Glutamatergic neuron (in vitro differentiated cells): ENCODE results near the gene MINDY4. TPM values are rescaled to one million over a fixed set of nuclear protein-coding genes. Genes with fewer than 3 reads are reported as not detected.

ENCODE experiments used
- DNase-seq: peaks from one replicate; pipeline ENCODE4 v3.0.0; 2022
- H3K27ac Mint-ChIP-seq: one replicate; pipeline ENCODE4 v1.8.0; 2020; ENCODE audit warnings: mild to moderate bottlenecking, mixed read lengths, inconsistent platforms; ENCODE audit not compliant: unreplicated experiment
- H3K27me3 Mint-ChIP-seq: one replicate; pipeline ENCODE4 v1.8.0; 2020; ENCODE audit warnings: mild to moderate bottlenecking, moderate library complexity, mixed read lengths, inconsistent platforms; ENCODE audit not compliant: unreplicated experiment
- H3K36me3 Mint-ChIP-seq: one replicate; pipeline ENCODE4 v1.8.0; 2020; ENCODE audit warnings: mild to moderate bottlenecking, mixed read lengths, inconsistent platforms; ENCODE audit not compliant: unreplicated experiment
- H3K4me1 Mint-ChIP-seq: one replicate; pipeline ENCODE4 v1.8.0; 2020; ENCODE audit warnings: mild to moderate bottlenecking, low read depth, mixed read lengths, inconsistent platforms; ENCODE audit not compliant: unreplicated experiment
- H3K4me3 Mint-ChIP-seq: one replicate; pipeline ENCODE4 v1.8.0; 2020; ENCODE audit warnings: mild to moderate bottlenecking, mixed read lengths, inconsistent platforms; ENCODE audit not compliant: unreplicated experiment
- H3K9me3 Mint-ChIP-seq: one replicate; pipeline ENCODE4 v1.8.0; 2020; ENCODE audit warnings: mild to moderate bottlenecking, moderate library complexity, mixed read lengths, inconsistent platforms; ENCODE audit not compliant: unreplicated experiment
- CTCF ChIP-seq: fragments of 200-600 bp; sonication (generic); IDR thresholded peaks from one replicate; pipeline ENCODE4 v1.5.0; 2021; ENCODE audit not compliant: partially characterized antibody, unreplicated experiment
- total RNA-seq: library from RNA; stranded (reverse); fragmentation: NEBNext Ultra II Directional; extraction: Animal tissue kit (Norgen Biotek cat#: 25700); gene quantifications from one replicate; pipeline ENCODE4 v1.2.1, GENCODE V29; 2021; ENCODE audit not compliant: unreplicated experiment

Gene MINDY4
- total RNA-seq, 1 donor from 2014 or later, result 2.3 TPM

GRCh38 chr7:30810986-30811385 lies 39.8 kb downstream of the MINDY4 start:
- H3K4me1 Mint-ChIP-seq, result no peaks in the 10 kb centered on the region
- DNase-seq, result no peak

DNA sequence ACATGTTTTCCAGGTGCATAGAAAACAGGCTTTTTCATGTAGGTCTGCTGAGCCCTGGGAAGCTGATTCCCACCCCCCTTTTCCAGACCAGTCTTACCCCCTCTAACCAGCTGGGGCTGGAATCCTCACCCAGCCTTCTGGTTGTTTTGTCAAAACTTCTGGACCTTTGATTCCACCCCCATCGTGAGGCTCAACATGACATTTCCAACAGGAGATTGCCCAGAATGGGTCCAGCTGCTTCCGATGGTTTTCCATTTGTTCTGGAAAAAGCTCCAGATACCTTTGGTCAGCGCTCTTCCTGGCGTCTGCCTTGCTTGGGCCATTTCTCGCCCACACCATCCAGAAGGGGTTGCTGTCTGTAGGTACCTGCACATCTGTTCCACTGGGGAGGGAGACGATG lies 41.5 kb downstream of the MINDY4 start:
- Mint-ChIP-seq H3K4me3 (no peak overlapping the region), H3K27me3 (no peaks in the 10 kb centered on the region), H3K4me1 (no peaks in the 10 kb centered on the region), H3K36me3 (peaks cover 7% of the 10 kb centered on the region), H3K27ac (no peak overlapping the region), H3K9me3 (peaks cover 1% of the 10 kb centered on the region)
- DNase-seq, result no peak
- TF ChIP-seq CTCF, result no peak

More at GRCh38 chr7:30810986-30811385, 39.8 kb downstream of the MINDY4 start:
- Mint-ChIP-seq H3K9me3 (peaks cover 1% of the 10 kb centered on the region), H3K36me3 (peaks cover 7% of the 10 kb centered on the region), H3K27me3 (no peaks in the 10 kb centered on the region), H3K4me3 (no peak overlapping the region), H3K27ac (no peak overlapping the region)
- no peak for TF ChIP-seq CTCF

DNA sequence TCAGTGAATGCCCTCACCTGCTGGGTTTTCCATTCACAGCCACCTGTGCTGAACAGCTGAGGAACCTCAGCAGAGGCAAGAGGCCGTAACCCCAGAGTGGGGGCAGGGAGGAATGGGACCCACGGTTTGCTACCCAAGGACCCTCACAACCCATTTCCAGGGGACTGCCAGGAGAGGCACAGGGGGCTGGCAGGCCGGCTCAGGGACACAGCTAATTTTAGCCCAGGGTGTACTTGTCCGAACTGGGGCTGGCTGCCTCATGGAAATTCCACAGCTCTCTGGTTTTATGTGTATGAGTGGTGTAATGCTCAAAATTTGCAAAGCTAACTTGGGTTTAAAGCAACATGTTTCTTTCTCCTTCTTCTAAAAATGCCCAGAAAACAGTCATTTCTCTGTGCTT lies 42.2 kb downstream of the MINDY4 start:
- Mint-ChIP-seq H3K27me3 (no peaks in the 10 kb centered on the region), H3K4me3 (no peak overlapping the region), H3K27ac (no peak overlapping the region), H3K36me3 (peaks cover 7% of the 10 kb centered on the region), H3K9me3 (peaks cover 1% of the 10 kb centered on the region), H3K4me1 (no peaks in the 10 kb centered on the region)
- no peak for TF ChIP-seq CTCF
- no peak for DNase-seq

DNA sequence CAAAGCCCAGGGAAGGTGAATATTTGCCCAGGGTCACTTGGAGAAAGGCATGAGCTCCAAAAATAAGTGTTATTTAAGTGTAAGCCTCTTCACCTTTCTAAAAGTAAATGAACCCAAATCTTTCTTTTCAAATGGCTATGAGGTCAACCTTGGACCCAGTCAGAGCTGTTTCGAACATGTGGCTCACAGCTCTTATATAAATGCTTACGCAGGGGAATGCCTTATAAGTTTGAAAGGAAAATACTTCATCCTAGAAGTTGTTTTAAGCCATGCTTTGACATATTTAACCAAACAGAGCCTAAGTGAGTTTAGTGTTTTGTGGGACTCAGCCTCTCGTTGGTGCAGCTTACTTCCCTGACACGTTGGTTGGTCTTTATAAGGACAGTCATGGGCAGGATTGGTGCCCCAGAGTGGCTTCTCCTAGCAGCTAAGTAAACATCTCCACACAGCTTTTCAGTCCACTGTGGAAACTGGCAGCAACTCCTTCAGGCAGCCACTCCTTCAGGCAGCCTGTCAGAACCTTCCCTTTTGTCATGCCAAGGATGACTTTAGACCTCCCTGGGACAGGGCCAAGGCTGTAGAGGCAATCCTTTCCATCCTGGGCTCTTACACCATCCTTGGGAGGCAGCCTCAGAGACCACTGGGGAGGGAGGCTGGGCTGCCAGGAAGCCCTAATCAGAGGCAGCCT lies 43.6 kb downstream of the MINDY4 start:
- Mint-ChIP-seq H3K4me1 (no peaks in the 10 kb centered on the region), H3K27me3 (no peaks in the 10 kb centered on the region), H3K4me3 (no peak overlapping the region), H3K36me3 (peaks cover 7% of the 10 kb centered on the region), H3K27ac (no peak overlapping the region), H3K9me3 (no peaks in the 10 kb centered on the region)
- TF ChIP-seq CTCF, result no peak
- no peak for DNase-seq

DNA sequence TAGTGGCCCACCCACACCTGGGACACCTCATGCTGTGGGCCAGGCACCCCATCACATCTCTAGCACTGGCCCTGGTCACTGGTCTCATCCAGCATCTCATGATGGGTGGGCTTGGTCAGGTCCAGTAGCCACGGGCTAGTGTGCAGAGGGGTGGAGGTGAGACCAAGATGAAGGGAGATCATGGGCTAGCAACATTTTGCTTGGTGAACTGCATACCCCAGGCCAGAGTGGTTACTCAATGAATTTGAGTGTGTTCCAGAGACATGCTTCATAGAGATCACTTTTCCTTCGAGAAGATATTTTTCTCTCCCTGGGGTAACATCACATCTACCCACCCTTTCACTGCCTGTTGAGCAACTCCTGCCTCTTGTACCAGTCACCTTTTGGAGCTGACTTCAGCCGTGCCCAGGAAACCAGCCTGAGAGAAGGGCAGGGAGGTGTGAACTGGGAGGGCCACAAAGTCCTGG lies 44.2 kb downstream of the MINDY4 start:
- Mint-ChIP-seq H3K9me3 (no peaks in the 10 kb centered on the region), H3K27ac (no peak overlapping the region), H3K4me3 (no peak overlapping the region), H3K4me1 (no peaks in the 10 kb centered on the region), H3K27me3 (no peaks in the 10 kb centered on the region), H3K36me3 (peaks cover 7% of the 10 kb centered on the region)
- no peak for TF ChIP-seq CTCF
- no peak for DNase-seq
